ENCODE results near the gene PARP2. TPM values are rescaled to one million over a fixed set of nuclear protein-coding genes. Genes with fewer than 3 reads are reported as not detected.
"Not testable (repeated sequence)": the region's sequence is repeated elsewhere in the genome, so short reads cannot be mapped to it uniquely, and the experiment has no call there.

Gene PARP2
- total RNA-seq, 1 donor from 2014 or later = 15.6 TPM

GRCh38 chr14:20341032-20341431 lies 2.4 kb upstream of the PARP2 start:
- intact Hi-C loops (cut with DNase I) = loop anchor here (5.0 to 10.0 kb wide), 2 partner anchors 71 to 114 kb away; partner anchors contain the start of genes APEX1, OSGEP and TEP1
- ATAC-seq (ENCODE audit: poor library complexity); DNase-seq: not testable (repeated sequence)

GRCh38 chr14:20341646-20342045 lies 1.8 kb upstream of the PARP2 start:
- intact Hi-C loops (cut with DNase I) = loop anchor here (2.0 to 10.0 kb wide), 3 partner anchors 71 to 341 kb away; partner anchors contain the start of genes APEX1, OSGEP and TEP1
- ATAC-seq (ENCODE audit: poor library complexity) (no peak), DNase-seq (no peak)

GRCh38 chr14:20343862-20344220 lies 406 bp downstream of the PARP2 start:
- ATAC-seq (ENCODE audit: poor library complexity) = no peak
- DNase-seq = no peak
- intact Hi-C loops (cut with DNase I) = loop anchor here (2.0 to 10.0 kb wide), 3 partner anchors 68 to 339 kb away; partner anchors contain the start of genes APEX1, OSGEP and TEP1

GRCh38 chr14:20345366-20345765 lies 1.9 kb downstream of the PARP2 start:
- DNase-seq (no peak), ATAC-seq (ENCODE audit: poor library complexity) (no peak)
- intact Hi-C loops (cut with DNase I) = loop anchor here (10.0 kb wide), 1 partner anchor 109 kb away; the partner anchor contains the start of genes APEX1 and OSGEP

- DNase-seq = no peak
- intact Hi-C loops (cut with DNase I) = loop anchor here (10.0 kb wide), 1 partner anchor 108 kb away; the partner anchor contains the start of genes APEX1 and OSGEP
- ATAC-seq (ENCODE audit: poor library complexity) = no peak
These were observed 3.3 kb downstream of the PARP2 start for GRCh38 chr14:20346713-20347112.

- intact Hi-C loops (cut with DNase I) = loop anchor here (10.0 kb wide), 1 partner anchor 107 kb away; the partner anchor contains the start of genes APEX1 and OSGEP
- ATAC-seq (ENCODE audit: poor library complexity) = no peak
These were observed 4.3 kb downstream of the PARP2 start for GRCh38 chr14:20347747-20348146.

GRCh38 chr14:20350282-20350681 lies 6.8 kb downstream of the PARP2 start:
- intact Hi-C loops (cut with DNase I) = no loop called here
- DNase-seq = no peak
- no peak for ATAC-seq (ENCODE audit: poor library complexity)

More at GRCh38 chr14:20347747-20348146, 4.3 kb downstream of the PARP2 start:
- DNase-seq = no peak

GRCh38 chr14:20350860-20351259 lies 7.4 kb downstream of the PARP2 start:
- no peak for ATAC-seq (ENCODE audit: poor library complexity)
- no peak for DNase-seq
- intact Hi-C loops (cut with DNase I) = no loop called here

GRCh38 chr14:20356422-20356821 lies 13.0 kb downstream of the PARP2 start:
- ATAC-seq (ENCODE audit: poor library complexity) (no peak), DNase-seq (no peak)
- intact Hi-C loops (cut with DNase I) = no loop called here

GRCh38 chr14:20358474-20358873 lies 15.0 kb downstream of the PARP2 start:
- DNase-seq; intact Hi-C loops (cut with DNase I); ATAC-seq (ENCODE audit: poor library complexity): not testable (repeated sequence)

- ATAC-seq (ENCODE audit: poor library complexity) = no peak
- intact Hi-C loops (cut with DNase I) = no loop called here
- DNase-seq = no peak
These were observed 22.5 kb downstream of the PARP2 start for GRCh38 chr14:20365928-20366327.

GRCh38 chr14:20372796-20373195 lies 29.4 kb downstream of the PARP2 start:
- ATAC-seq (ENCODE audit: poor library complexity) = no peak
- intact Hi-C loops (cut with DNase I) = no loop called here
- no peak for DNase-seq

- no peak for ATAC-seq (ENCODE audit: poor library complexity)
- intact Hi-C loops (cut with DNase I) = no loop called here
- no peak for DNase-seq
These were observed 32.0 kb downstream of the PARP2 start for GRCh38 chr14:20375471-20375870.

- no peak for DNase-seq
- intact Hi-C loops (cut with DNase I) = no loop called here
- no peak for ATAC-seq (ENCODE audit: poor library complexity)
These were observed 32.7 kb downstream of the PARP2 start for GRCh38 chr14:20376071-20376588.

GRCh38 chr14:20377171-20377570 lies 33.7 kb downstream of the PARP2 start:
- DNase-seq (no peak), ATAC-seq (ENCODE audit: poor library complexity) (no peak)
- intact Hi-C loops (cut with DNase I) = no loop called here

- intact Hi-C loops (cut with DNase I) = no loop called here
- DNase-seq (no peak), ATAC-seq (ENCODE audit: poor library complexity) (no peak)
These were observed 36.3 kb downstream of the PARP2 start for GRCh38 chr14:20379743-20380142.

- no peak for ATAC-seq (ENCODE audit: poor library complexity)
- DNase-seq = no peak
- intact Hi-C loops (cut with DNase I) = no loop called here
These were observed 37.2 kb downstream of the PARP2 start for GRCh38 chr14:20380681-20381080.

- intact Hi-C loops (cut with DNase I) = no loop called here
- ATAC-seq (ENCODE audit: poor library complexity) = no peak
- DNase-seq = no peak
These were observed 37.9 kb downstream of the PARP2 start for GRCh38 chr14:20381341-20381740.

- DNase-seq = no peak
- ATAC-seq (ENCODE audit: poor library complexity) = no peak
- intact Hi-C loops (cut with DNase I) = no loop called here
These were observed 39.1 kb downstream of the PARP2 start for GRCh38 chr14:20382526-20382925.

GRCh38 chr14:20383032-20383431 lies 39.6 kb downstream of the PARP2 start:
- ATAC-seq (ENCODE audit: poor library complexity) (no peak), DNase-seq (no peak)
- intact Hi-C loops (cut with DNase I) = no loop called here

- ATAC-seq (ENCODE audit: poor library complexity) (no peak), DNase-seq (no peak)
These were observed 40.2 kb downstream of the PARP2 start for GRCh38 chr14:20383636-20384035.

More at GRCh38 chr14:20383636-20384035, 40.2 kb downstream of the PARP2 start:
- intact Hi-C loops (cut with DNase I) = no loop called here
